Endometrial microvascular endothelial cells (primary cell): ENCODE measurements around the gene DNAJB5. TPM values are rescaled to one million over a fixed set of nuclear protein-coding genes. Genes with fewer than 3 reads are reported as not detected.
"Not testable (repeated sequence)": the region's sequence is repeated elsewhere in the genome, so short reads cannot be mapped to it uniquely, and the experiment has no call there.

Source experiments
- in situ Hi-C: cut with HindIII; loops from 2 replicates; pipeline ENCODE4 v1.10.0; 2017; ENCODE audit warnings: low sequenced_read_pairs, low pct_unique_long_range_greater_than_20kb; ENCODE audit errors: inconsistent ontology term
- total RNA-seq: library from RNA; depleted of rRNA; stranded (reverse); fragments of >200 nt; gene quantifications from one replicate; pipeline ENCODE4 v1.2.3, GENCODE V29; 2015; ENCODE audit errors: inconsistent ontology term

Gene DNAJB5
- 8.8 TPM for total RNA-seq

GRCh38 chr9:34989003-34989945, at the start of gene DNAJB5:
TSS of gene DNAJB5 (plus strand) at chr9:34989745. CDS start at chr9:34990631, 886 bp downstream.
- in situ Hi-C loops: no loop called here

GRCh38 chr9:34939989-34940388, 49.6 kb upstream of the DNAJB5 start:
- in situ Hi-C loops: not testable (repeated sequence)

GRCh38 chr9:34948451-34948850, 41.1 kb upstream of the DNAJB5 start:
- in situ Hi-C loops: no loop called here

- in situ Hi-C loops: no loop called here
These were observed 35.3 kb upstream of the DNAJB5 start for GRCh38 chr9:34954225-34954624.

GRCh38 chr9:34956066-34956465, 33.5 kb upstream of the DNAJB5 start:
- in situ Hi-C loops: not testable (repeated sequence)

- in situ Hi-C loops: no loop called here
These were observed 32.9 kb upstream of the DNAJB5 start for GRCh38 chr9:34956648-34957047.

GRCh38 chr9:34957492-34958410, 31.8 kb upstream of the DNAJB5 start, which contains the start of gene PHF24:
TSS of gene PHF24 (plus strand) at chr9:34958285. CDS start at chr9:34971299, 13,014 bp downstream.
- in situ Hi-C loops: no loop called here

GRCh38 chr9:34958411-34958982, 31.0 kb upstream of the DNAJB5 start:
- in situ Hi-C loops: no loop called here

- in situ Hi-C loops: no loop called here
These were observed 30.1 kb upstream of the DNAJB5 start for GRCh38 chr9:34959461-34959860.

GRCh38 chr9:34961574-34962490, 27.7 kb upstream of the DNAJB5 start:
- in situ Hi-C loops: no loop called here

GRCh38 chr9:34962546-34962945, 27.0 kb upstream of the DNAJB5 start:
- in situ Hi-C loops: no loop called here

GRCh38 chr9:34963552-34963951, 26.0 kb upstream of the DNAJB5 start:
- in situ Hi-C loops: no loop called here

- in situ Hi-C loops: no loop called here
These were observed 25.1 kb upstream of the DNAJB5 start for GRCh38 chr9:34964458-34964857.

GRCh38 chr9:34971146-34971811, 18.3 kb upstream of the DNAJB5 start:
- in situ Hi-C loops: no loop called here

GRCh38 chr9:34974664-34975063, 14.9 kb upstream of the DNAJB5 start:
- in situ Hi-C loops: no loop called here

- in situ Hi-C loops: no loop called here
These were observed 13.1 kb upstream of the DNAJB5 start for GRCh38 chr9:34976441-34976840.

- in situ Hi-C loops: no loop called here
These were observed 12.6 kb upstream of the DNAJB5 start for GRCh38 chr9:34976992-34977391.
